Activated CD4-positive, alpha-beta T cell treated with anti-CD3 and anti-CD28 coated beads for 4 hours (primary cell): ENCODE data around the gene COL3A1.

Experiments used
- DNase-seq, 2 donors: peaks; one replicate each; pipeline ENCODE4 v3.0.0-alpha.2; 2020

The COL3A1 gene

DNA sequence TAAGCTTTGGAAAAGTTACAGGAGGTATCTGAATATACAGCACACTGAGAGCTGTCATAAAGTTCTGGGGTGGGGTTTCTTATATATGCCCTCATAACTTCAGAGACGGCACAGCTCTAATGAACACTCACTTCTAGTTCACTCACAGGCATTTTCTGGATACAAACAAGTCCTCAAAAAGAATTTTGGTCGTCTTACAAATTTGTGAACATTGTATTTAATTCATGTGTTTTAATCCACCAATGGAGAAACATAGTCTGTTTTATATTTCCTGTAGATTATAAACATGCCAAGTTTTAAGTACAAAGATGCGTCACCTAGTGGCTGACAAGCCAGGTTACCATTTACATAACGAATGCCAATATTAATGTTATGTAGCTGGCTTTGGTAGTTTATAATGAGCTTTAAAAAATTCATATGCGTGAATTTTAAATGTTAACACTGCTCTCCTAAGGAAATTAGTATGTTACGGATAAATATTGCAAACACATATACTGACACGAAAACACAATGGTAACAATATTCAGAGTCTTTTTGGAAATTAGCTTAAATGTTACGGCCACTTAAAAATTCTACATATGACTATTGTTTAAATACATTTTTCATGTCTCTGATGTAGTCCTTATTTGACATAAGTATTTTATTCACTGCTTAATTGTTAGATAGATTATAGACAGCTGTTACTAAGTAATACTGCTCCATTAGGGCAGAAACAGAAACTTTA is 2.5 kb downstream of the COL3A1 start:
- DNase-seq = no peak

GRCh38 chr2:188977317-188977716 is 3.1 kb downstream of the COL3A1 start:
- DNase-seq = no peak

- no peak for DNase-seq
Measured at GRCh38 chr2:188978291-188979081, 4.3 kb downstream of the COL3A1 start.

GRCh38 chr2:188979187-188980114 is 5.3 kb downstream of the COL3A1 start:
- DNase-seq = no peak

GRCh38 chr2:188983427-188984064 is 9.4 kb downstream of the COL3A1 start:
- no peak for DNase-seq

DNA sequence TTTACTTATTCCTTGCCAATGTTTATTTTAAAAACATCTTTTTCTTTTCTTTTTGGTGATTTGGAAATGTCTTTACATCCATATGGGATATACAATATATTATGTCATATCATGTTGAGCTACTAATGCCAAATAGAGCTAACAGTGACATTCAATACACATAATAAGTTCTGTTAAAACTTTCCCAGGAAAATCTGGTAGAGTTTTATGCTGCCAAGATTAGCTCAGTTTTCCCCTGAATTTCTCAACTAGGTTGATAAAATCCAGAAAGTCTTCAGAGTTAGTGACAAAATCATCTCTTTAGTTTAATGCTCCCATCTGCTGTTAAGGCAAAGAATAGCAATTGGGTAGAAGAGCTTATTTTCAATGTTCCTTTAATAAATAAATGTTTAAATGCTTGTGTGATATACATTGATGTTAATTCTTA is 9.9 kb downstream of the COL3A1 start:
- no peak for DNase-seq

DNA sequence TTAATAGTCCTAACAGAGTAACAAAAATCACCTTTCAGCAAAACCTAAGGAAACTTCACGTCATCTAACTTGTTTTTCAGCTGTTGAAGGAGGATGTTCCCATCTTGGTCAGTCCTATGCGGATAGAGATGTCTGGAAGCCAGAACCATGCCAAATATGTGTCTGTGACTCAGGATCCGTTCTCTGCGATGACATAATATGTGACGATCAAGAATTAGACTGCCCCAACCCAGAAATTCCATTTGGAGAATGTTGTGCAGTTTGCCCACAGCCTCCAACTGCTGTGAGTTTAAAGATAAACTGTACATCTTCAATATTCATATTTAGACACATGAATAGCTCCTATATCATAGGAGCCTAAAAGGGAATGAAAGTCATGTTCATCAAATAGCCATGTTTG is 10.5 kb downstream of the COL3A1 start:
- no peak for DNase-seq

- no peak for DNase-seq
Measured at GRCh38 chr2:188986839-188987238, 12.7 kb downstream of the COL3A1 start.

DNA sequence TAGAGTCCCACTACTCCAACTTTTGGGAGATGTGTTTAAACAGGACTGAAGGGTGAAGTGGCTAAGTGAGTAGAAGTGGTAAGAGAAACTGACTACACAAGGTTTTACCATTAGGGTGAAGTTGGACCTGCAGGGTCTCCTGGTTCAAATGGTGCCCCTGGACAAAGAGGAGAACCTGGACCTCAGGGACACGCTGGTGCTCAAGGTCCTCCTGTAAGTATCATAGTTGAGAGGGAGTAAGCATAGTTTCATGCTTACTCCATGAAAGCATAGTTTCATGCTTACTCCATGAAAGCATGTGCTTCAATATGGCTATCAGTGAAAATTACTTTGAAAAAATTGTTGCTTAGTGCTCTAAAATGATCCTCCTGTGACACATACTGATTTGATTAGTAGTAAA is 19.1 kb downstream of the COL3A1 start:
- DNase-seq = no peak

- no peak for DNase-seq
Measured at GRCh38 chr2:188997263-188997662, 23.1 kb downstream of the COL3A1 start.

GRCh38 chr2:189000221-189000620 is 26.0 kb downstream of the COL3A1 start:
- DNase-seq = no peak

GRCh38 chr2:189002079-189002478 is 27.9 kb downstream of the COL3A1 start:
- DNase-seq = no peak

- no peak for DNase-seq
Measured at GRCh38 chr2:189008555-189009262, 34.5 kb downstream of the COL3A1 start.

GRCh38 chr2:189010536-189010935 is 36.4 kb downstream of the COL3A1 start:
- DNase-seq = no peak

- DNase-seq = no peak
Measured at GRCh38 chr2:189012351-189012750, 38.2 kb downstream of the COL3A1 start.

DNA sequence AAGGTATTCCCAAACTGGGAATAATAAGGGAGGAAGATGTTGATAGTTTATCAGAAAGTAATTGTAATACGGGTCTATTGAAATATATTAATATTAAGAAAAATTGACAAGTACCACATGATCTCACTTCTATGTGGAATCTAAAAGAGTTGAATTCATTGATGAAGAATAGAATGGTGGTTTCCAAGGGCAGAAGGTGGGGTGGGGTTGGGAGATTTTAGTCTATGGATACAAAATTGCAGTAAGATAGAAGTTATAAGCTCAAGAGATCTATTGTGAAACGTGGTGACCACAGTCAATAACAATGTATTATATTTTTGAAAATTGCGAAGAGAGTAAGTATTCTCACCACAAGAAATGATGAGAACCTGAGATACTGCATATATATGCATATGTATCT is 38.9 kb downstream of the COL3A1 start:
- no peak for DNase-seq

DNA sequence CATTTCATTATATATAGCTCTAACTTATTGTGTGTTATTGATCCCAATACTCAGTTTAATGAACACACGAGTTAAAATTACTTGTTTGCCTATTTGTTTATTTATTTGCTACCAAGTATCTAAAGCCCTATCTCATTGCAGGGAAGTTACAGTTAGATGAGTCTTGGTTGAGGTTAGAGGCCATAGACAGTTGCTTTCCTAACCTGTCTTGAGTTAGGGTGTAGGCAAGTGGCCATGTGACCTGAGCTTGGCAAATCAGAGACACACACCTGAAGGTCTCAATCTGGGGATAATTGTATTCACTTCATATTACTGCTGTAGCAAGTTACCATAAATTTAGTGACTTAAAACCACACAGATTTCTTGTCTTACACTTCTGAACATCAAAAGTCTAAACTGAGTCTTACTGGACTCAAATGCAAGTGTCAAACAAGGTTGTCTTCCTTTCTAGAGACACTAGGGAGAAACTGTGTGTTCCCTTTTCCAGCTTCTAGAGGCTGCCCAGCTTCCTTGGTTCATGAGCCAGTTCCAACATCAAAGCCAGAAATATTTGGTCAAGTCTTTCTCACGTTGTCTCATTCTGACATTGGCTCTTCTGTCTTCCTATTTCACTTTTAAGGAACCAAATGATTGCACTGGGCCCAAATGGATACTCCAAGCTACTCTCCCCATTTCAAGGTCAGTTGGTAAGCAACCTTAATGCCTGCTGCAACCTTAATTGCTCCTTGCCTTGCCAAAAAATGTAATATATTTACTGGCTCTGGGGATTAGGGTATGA is 39.7 kb downstream of the COL3A1 start:
- DNase-seq = no peak

- DNase-seq = no peak
Measured at GRCh38 chr2:189014449-189015138, 40.4 kb downstream of the COL3A1 start.

DNA sequence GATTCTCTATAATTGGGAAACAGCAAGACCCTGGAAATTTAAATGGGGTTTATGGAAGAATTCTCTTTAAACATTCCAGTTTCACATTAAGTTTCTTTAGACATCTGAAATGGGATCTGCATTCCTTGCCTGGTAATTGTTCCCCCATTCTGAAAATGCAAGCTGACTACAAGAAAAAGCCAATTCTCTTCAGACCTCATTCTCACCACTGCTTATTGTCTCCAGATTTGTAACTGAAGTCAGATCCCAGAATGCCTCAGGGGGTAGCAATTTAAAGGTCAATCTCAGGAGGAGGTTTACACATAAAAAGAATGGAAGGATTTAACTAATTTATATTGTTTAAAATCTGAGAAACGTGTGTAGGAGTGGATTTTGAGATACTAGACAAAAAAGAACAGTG is 41.2 kb downstream of the COL3A1 start:
- no peak for DNase-seq

GRCh38 chr2:189016311-189016861 is 42.2 kb downstream of the COL3A1 start:
- no peak for DNase-seq
